Fibroblast of gingiva (primary cell): ENCODE measurements around the gene TREML2.
"Not testable (repeated sequence)": the region's sequence is repeated elsewhere in the genome, so short reads cannot be mapped to it uniquely, and the experiment has no call there.

ENCODE experiments used
- DNase-seq: peaks from one replicate; pipeline ENCODE4 v3.0.0-alpha.2; 2011; ENCODE audit warnings: low read depth

The TREML2 gene

GRCh38 chr6:41200901-41201763 lies at the start of gene TREML2:
Gene TREML2, minus strand, starts transcription at chr6:41201149. Its CDS starts 141 bp downstream, at chr6:41201008.
- DNase-seq: no peak

GRCh38 chr6:41247882-41248705 lies 47.1 kb upstream of the TREML2 start:
- no peak for DNase-seq

GRCh38 chr6:41247288-41247865 lies 46.4 kb upstream of the TREML2 start:
- no peak for DNase-seq

GRCh38 chr6:41246529-41246928 lies 45.6 kb upstream of the TREML2 start:
- DNase-seq: not testable (repeated sequence)

- no peak for DNase-seq
Observed at GRCh38 chr6:41239467-41240159, 38.7 kb upstream of the TREML2 start.

GRCh38 chr6:41237128-41237527 lies 36.2 kb upstream of the TREML2 start:
- no peak for DNase-seq

- no peak for DNase-seq
Observed at GRCh38 chr6:41236276-41236675, 35.3 kb upstream of the TREML2 start.

GRCh38 chr6:41232667-41233066 lies 31.7 kb upstream of the TREML2 start:
- no peak for DNase-seq

GRCh38 chr6:41231246-41231645 lies 30.3 kb upstream of the TREML2 start:
- no peak for DNase-seq

- no peak for DNase-seq
Observed at GRCh38 chr6:41229721-41230120, 28.8 kb upstream of the TREML2 start.

- no peak for DNase-seq
Observed at GRCh38 chr6:41228616-41229015, 27.7 kb upstream of the TREML2 start.

- DNase-seq: no peak
Observed at GRCh38 chr6:41228096-41228495, 27.1 kb upstream of the TREML2 start, which contains the start of gene TREML4. Gene TREML4, plus strand, starts transcription at chr6:41228349. Its CDS starts 79 bp downstream, at chr6:41228428.

GRCh38 chr6:41226752-41227151 lies 25.8 kb upstream of the TREML2 start:
- no peak for DNase-seq

GRCh38 chr6:41224800-41225199 lies 23.9 kb upstream of the TREML2 start:
- no peak for DNase-seq

- DNase-seq: no peak
Observed at GRCh38 chr6:41222513-41222912, 21.6 kb upstream of the TREML2 start.

GRCh38 chr6:41222045-41222444 lies 21.1 kb upstream of the TREML2 start:
- DNase-seq: no peak

- DNase-seq: no peak
Observed at GRCh38 chr6:41216616-41217015, 15.7 kb upstream of the TREML2 start.

- DNase-seq: no peak
Observed at GRCh38 chr6:41215777-41216176, 14.8 kb upstream of the TREML2 start.

GRCh38 chr6:41214559-41215238 lies 13.8 kb upstream of the TREML2 start:
- no peak for DNase-seq

- no peak for DNase-seq
Observed at GRCh38 chr6:41209547-41210320, 8.8 kb upstream of the TREML2 start.
